ENCODE measurements around the gene WBP1. TPM values are rescaled to one million over a fixed set of nuclear protein-coding genes. Genes with fewer than 3 reads are reported as not detected.
"Not testable (repeated sequence)": the region's sequence is repeated elsewhere in the genome, so short reads cannot be mapped to it uniquely, and the experiment has no call there.

WBP1 gene
- total RNA-seq = 10 to 100 TPM; 28.6 to 48.0 TPM

GRCh38 chr2:74458132-74458937 lies at the start of gene WBP1:
WBP1 (plus strand) TSS chr2:74458438; CDS start chr2:74458603, 165 bp downstream.
- Mint-ChIP-seq H3K36me3 (peaks cover 5% of the 10 kb centered on the region), H3K27ac (peak within 1 kb of the TSS; percentile 91 to 98), H3K27me3 (no peaks in the 10 kb centered on the region), H3K9me3 (no peaks in the 10 kb centered on the region), H3K4me1 (ENCODE audit: low read depth in 2 of 2) (peaks cover 55 to 73% of the 10 kb centered on the region in 2 donors), H3K4me3 (peak within 1 kb of the TSS; percentile 98)
- DNase-seq (ENCODE audit: low spot score) (peak; percentile 100), ATAC-seq (peak; percentile 92 to 94)

GRCh38 chr2:74413001-74413698 lies 45.1 kb upstream of the WBP1 start:
- no peak for ATAC-seq
- H3K9me3 Mint-ChIP-seq = no peaks in the 10 kb centered on the region
- no peaks in the 10 kb centered on the region for H3K36me3 Mint-ChIP-seq
- H3K4me3 Mint-ChIP-seq = peak overlapping the region; percentile 49
- H3K27me3 Mint-ChIP-seq = peaks cover 3 to 6% of the 10 kb centered on the region in 2 donors
- no peak for DNase-seq (ENCODE audit: low spot score)
- peaks cover 14% of the 10 kb centered on the region in 2 donors for H3K4me1 Mint-ChIP-seq (ENCODE audit: low read depth in 2 of 2)
- no peak overlapping the region for H3K27ac Mint-ChIP-seq

- ATAC-seq (no peak), DNase-seq (ENCODE audit: low spot score) (no peak)
- H3K4me3 Mint-ChIP-seq = peak overlapping the region; percentile 79
These were observed 43.8 kb upstream of the WBP1 start for GRCh38 chr2:74414441-74414840.

GRCh38 chr2:74414881-74415761 lies 43.1 kb upstream of the WBP1 start:
- peak overlapping the region; percentile 39 to 56 for H3K27ac Mint-ChIP-seq
- peaks cover 14 to 15% of the 10 kb centered on the region in 2 donors for H3K4me1 Mint-ChIP-seq (ENCODE audit: low read depth in 2 of 2)
- ATAC-seq (peak; percentile 76), DNase-seq (ENCODE audit: low spot score) (no peak)
- no peaks in the 10 kb centered on the region for H3K27me3 Mint-ChIP-seq
- peak overlapping the region; percentile 79 for H3K4me3 Mint-ChIP-seq
- H3K9me3 Mint-ChIP-seq = no peaks in the 10 kb centered on the region
- H3K36me3 Mint-ChIP-seq = no peaks in the 10 kb centered on the region

More at GRCh38 chr2:74414441-74414840, 43.8 kb upstream of the WBP1 start:
- Mint-ChIP-seq H3K27me3 (peaks cover 0 to 1% of the 10 kb centered on the region in 2 donors), H3K4me1 (ENCODE audit: low read depth in 2 of 2) (peaks cover 14% of the 10 kb centered on the region in 2 donors), H3K9me3 (no peaks in the 10 kb centered on the region), H3K27ac (peak overlapping the region in 1 of 2 donors; percentile 39), H3K36me3 (no peaks in the 10 kb centered on the region)

DNA sequence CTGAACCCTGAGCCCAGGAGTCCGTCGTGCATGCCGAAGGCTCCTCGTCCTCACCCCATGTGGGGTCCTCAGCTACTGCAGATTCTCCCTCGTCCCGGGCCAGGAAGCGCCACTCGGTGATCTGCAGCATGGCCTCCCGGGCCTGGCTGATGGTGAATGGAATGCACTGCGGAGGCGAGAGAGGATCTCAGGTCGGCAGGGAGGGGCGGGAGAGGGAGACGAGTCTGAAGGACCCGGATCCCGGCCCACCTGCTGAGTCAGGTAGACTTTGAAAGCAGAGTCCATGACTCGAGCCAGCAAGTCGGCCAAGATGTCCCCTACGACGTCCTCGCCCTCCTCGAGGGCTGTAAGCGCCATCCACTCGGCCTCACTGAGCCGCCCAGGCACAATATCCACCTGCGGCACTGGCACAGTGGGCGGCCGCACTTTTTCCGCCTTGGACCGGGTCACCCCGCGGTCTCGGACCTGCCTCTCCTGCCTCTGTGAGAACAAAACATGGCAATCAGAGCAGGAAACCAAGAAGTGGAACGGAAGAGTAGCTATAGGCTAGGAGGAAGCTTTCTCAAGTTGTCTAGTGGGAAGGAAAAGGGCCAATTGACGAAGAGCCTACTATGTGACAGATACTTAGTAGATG lies 42.4 kb upstream of the WBP1 start:
- H3K4me1 Mint-ChIP-seq (ENCODE audit: low read depth in 2 of 2) = peaks cover 18 to 22% of the 10 kb centered on the region in 2 donors
- H3K27me3 Mint-ChIP-seq = no peaks in the 10 kb centered on the region
- H3K9me3 Mint-ChIP-seq = no peaks in the 10 kb centered on the region
- H3K36me3 Mint-ChIP-seq = no peaks in the 10 kb centered on the region
- ATAC-seq (peak in 1 of 2 donors; percentile 11), DNase-seq (ENCODE audit: low spot score) (no peak)
- peak overlapping the region; percentile 21 to 56 for H3K27ac Mint-ChIP-seq
- peak overlapping the region; percentile 67 for H3K4me3 Mint-ChIP-seq

- Mint-ChIP-seq H3K27ac (no peak overlapping the region), H3K27me3 (no peaks in the 10 kb centered on the region), H3K4me3 (no peak overlapping the region), H3K4me1 (ENCODE audit: low read depth in 2 of 2) (peaks cover 23 to 28% of the 10 kb centered on the region in 2 donors), H3K9me3 (no peaks in the 10 kb centered on the region), H3K36me3 (no peaks in the 10 kb centered on the region)
- DNase-seq (ENCODE audit: low spot score) (no peak), ATAC-seq (no peak)
These were observed 41.5 kb upstream of the WBP1 start for GRCh38 chr2:74416778-74417177.

DNA sequence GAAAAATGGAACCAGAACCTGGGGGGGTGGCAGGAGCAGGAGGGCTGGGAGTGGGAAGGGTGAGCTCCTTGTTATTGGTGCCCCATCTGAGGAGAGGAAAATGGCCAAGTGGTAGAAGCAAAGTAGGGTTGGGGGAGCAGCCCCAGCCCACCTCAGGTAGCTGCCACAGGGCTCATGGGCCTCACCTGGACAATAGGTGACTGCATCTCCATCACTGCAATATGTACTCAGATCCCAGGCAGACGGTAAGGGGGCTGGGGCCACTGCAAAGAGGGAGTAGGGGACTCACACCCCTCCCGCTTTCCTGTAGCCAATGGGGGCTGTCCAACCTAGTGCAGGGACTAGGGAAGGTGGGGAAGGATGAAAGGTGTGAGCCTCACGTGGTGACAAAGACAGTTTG lies 41.0 kb upstream of the WBP1 start:
- no peaks in the 10 kb centered on the region for H3K36me3 Mint-ChIP-seq
- H3K4me3 Mint-ChIP-seq = no peak overlapping the region
- H3K27ac Mint-ChIP-seq = no peak overlapping the region
- no peaks in the 10 kb centered on the region for H3K27me3 Mint-ChIP-seq
- H3K9me3 Mint-ChIP-seq = no peaks in the 10 kb centered on the region
- no peak for ATAC-seq
- H3K4me1 Mint-ChIP-seq (ENCODE audit: low read depth in 2 of 2) = peaks cover 28 to 32% of the 10 kb centered on the region in 2 donors
- no peak for DNase-seq (ENCODE audit: low spot score)

GRCh38 chr2:74417763-74418162 lies 40.5 kb upstream of the WBP1 start:
- DNase-seq (ENCODE audit: low spot score) (no peak), ATAC-seq (no peak)
- H3K27me3 Mint-ChIP-seq = no peaks in the 10 kb centered on the region
- no peak overlapping the region for H3K4me3 Mint-ChIP-seq
- peaks cover 32 to 34% of the 10 kb centered on the region in 2 donors for H3K4me1 Mint-ChIP-seq (ENCODE audit: low read depth in 2 of 2)
- no peak overlapping the region for H3K27ac Mint-ChIP-seq
- H3K9me3 Mint-ChIP-seq = no peaks in the 10 kb centered on the region
- no peaks in the 10 kb centered on the region for H3K36me3 Mint-ChIP-seq

DNA sequence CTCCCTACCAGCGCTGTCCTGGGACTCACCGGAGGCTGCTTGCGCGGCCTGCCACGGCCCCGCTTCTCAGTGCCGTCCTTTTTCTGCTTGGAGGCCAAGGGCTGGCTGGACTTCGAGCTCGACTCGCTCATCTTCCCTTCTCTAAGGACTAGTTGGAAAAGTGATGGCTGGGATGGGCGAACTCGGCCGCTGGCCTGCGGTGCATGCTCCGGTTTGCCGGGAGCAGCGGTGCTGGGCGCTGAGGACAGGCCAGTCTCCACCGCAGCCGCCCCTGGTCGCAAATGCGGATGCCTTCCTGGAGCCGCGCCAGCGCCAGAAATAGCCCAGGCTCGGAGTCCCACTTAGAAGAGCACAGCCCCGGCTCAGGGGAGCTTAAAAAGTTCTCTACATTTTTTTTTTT lies 39.9 kb upstream of the WBP1 start:
- Mint-ChIP-seq H3K4me3 (no peak overlapping the region), H3K36me3 (no peaks in the 10 kb centered on the region), H3K27ac (no peak overlapping the region), H3K9me3 (no peaks in the 10 kb centered on the region), H3K4me1 (ENCODE audit: low read depth in 2 of 2) (peaks cover 33 to 39% of the 10 kb centered on the region in 2 donors), H3K27me3 (no peaks in the 10 kb centered on the region)
- no peak for ATAC-seq
- DNase-seq (ENCODE audit: low spot score) = no peak

GRCh38 chr2:74419345-74419744 lies 38.9 kb upstream of the WBP1 start:
- ATAC-seq (no peak), DNase-seq (ENCODE audit: low spot score) (no peak)
- Mint-ChIP-seq H3K27ac (no peak overlapping the region), H3K36me3 (no peaks in the 10 kb centered on the region), H3K9me3 (no peaks in the 10 kb centered on the region), H3K27me3 (no peaks in the 10 kb centered on the region), H3K4me3 (no peak overlapping the region), H3K4me1 (ENCODE audit: low read depth in 2 of 2) (peaks cover 30 to 38% of the 10 kb centered on the region in 2 donors)

- DNase-seq (ENCODE audit: low spot score) (no peak), ATAC-seq (no peak)
- peaks cover 27 to 34% of the 10 kb centered on the region in 2 donors for H3K4me1 Mint-ChIP-seq (ENCODE audit: low read depth in 2 of 2)
- H3K9me3 Mint-ChIP-seq = no peaks in the 10 kb centered on the region
- H3K27me3 Mint-ChIP-seq = no peaks in the 10 kb centered on the region
- H3K36me3 Mint-ChIP-seq = no peaks in the 10 kb centered on the region
- H3K27ac Mint-ChIP-seq = peak overlapping the region; percentile 90 to 96
- peak overlapping the region; percentile 35 for H3K4me3 Mint-ChIP-seq
These were observed 38.2 kb upstream of the WBP1 start for GRCh38 chr2:74420006-74420405.

- Mint-ChIP-seq H3K27ac (peak overlapping the region; percentile 90 to 96), H3K4me1 (ENCODE audit: low read depth in 2 of 2) (peaks cover 25 to 34% of the 10 kb centered on the region in 2 donors), H3K4me3 (peak overlapping the region; percentile 95)
- not testable (repeated sequence) for DNase-seq (ENCODE audit: low spot score); ATAC-seq; H3K27me3 Mint-ChIP-seq; H3K36me3 Mint-ChIP-seq; H3K9me3 Mint-ChIP-seq
These were observed 37.7 kb upstream of the WBP1 start for GRCh38 chr2:74420443-74421103.

Measured in natural killer cell treated with Interleukin-12 subunit alpha and Interleukin-12 subunit beta and Interleukin-15 and Interleukin-18, amount 100 ng/mL, for 72 hours (primary cell).